Effector memory CD4-positive, alpha-beta T cell (primary cell): ENCODE data around the gene UMODL1.

Experiments used
- DNase-seq, 3 donors: peaks; one replicate each; pipeline ENCODE4 v3.0.0-alpha.2; 2020
- H3K27ac ChIP-seq: 2 replicates; pipeline ENCODE4 v1.7.0; 2013; ENCODE audit warnings: mild to moderate bottlenecking, low read length, moderate library complexity; ENCODE audit not compliant: insufficient read depth, poor library complexity, severe bottlenecking
- H3K27me3 ChIP-seq: replicated peaks from 2 replicates; pipeline ENCODE4 v1.7.0; 2013; ENCODE audit warnings: mild to moderate bottlenecking, low read length; ENCODE audit not compliant: insufficient read depth, control insufficient read depth, poor library complexity, severe bottlenecking
- H3K36me3 ChIP-seq: 2 replicates; pipeline ENCODE4 v1.7.0; 2013; ENCODE audit warnings: mild to moderate bottlenecking, low read length, moderate library complexity; ENCODE audit not compliant: control insufficient read depth, insufficient read depth
- H3K4me1 ChIP-seq: 2 replicates; pipeline ENCODE4 v1.7.0; 2013; ENCODE audit warnings: low read length, mild to moderate bottlenecking; ENCODE audit not compliant: control insufficient read depth, insufficient read depth, poor library complexity, severe bottlenecking
- H3K4me3 ChIP-seq: 2 replicates; pipeline ENCODE4 v1.7.0; 2013; ENCODE audit warnings: low read length, low read depth, mild to moderate bottlenecking; ENCODE audit not compliant: insufficient read depth, poor library complexity, severe bottlenecking
- H3K9me3 ChIP-seq: 2 replicates; pipeline ENCODE4 v1.7.0; 2013; ENCODE audit warnings: mild to moderate bottlenecking, low read length, moderate library complexity; ENCODE audit not compliant: control insufficient read depth

The UMODL1 gene

GRCh38 chr21:42142141-42142540 is 71.0 kb downstream of the UMODL1 start:
- DNase-seq: no peak
- Histone ChIP-seq H3K4me1 (no peaks in the 10 kb centered on the region), H3K9me3 (no peaks in the 10 kb centered on the region), H3K27ac (no peak overlapping the region), H3K4me3 (no peak overlapping the region), H3K36me3 (no peaks in the 10 kb centered on the region), H3K27me3 (no peaks in the 10 kb centered on the region)

DNA sequence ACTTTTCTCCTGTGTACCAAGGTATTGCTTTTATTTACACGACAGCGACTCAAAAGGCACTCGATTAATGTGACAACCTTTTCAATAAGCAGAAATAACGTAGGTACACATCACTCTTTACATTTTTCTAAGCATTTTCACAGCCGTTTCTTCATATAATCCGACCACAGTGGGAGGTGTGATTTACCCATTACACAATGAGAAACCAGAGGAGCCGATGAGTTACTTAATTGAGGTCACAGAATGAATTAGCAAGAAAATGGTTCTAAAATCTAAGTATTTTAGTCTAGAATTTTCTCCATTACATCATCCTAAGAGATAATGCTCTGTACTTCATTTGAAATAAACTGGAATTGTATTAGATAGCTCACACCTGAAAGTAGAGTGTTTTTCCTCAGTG is 71.5 kb downstream of the UMODL1 start:
- no peak for DNase-seq

GRCh38 chr21:42143111-42143510 is 72.0 kb downstream of the UMODL1 start:
- Histone ChIP-seq H3K27me3 (no peaks in the 10 kb centered on the region), H3K36me3 (no peaks in the 10 kb centered on the region), H3K27ac (no peak overlapping the region), H3K4me3 (no peak overlapping the region), H3K9me3 (no peaks in the 10 kb centered on the region), H3K4me1 (no peaks in the 10 kb centered on the region)
- DNase-seq: no peak

More for the DNA sequence above, 71.5 kb downstream of the UMODL1 start:
- H3K4me1 ChIP-seq: no peaks in the 10 kb centered on the region
- H3K27ac ChIP-seq: no peak overlapping the region
- no peaks in the 10 kb centered on the region for H3K36me3 ChIP-seq
- H3K27me3 ChIP-seq: no peaks in the 10 kb centered on the region
- no peaks in the 10 kb centered on the region for H3K9me3 ChIP-seq
- H3K4me3 ChIP-seq: no peak overlapping the region

DNA sequence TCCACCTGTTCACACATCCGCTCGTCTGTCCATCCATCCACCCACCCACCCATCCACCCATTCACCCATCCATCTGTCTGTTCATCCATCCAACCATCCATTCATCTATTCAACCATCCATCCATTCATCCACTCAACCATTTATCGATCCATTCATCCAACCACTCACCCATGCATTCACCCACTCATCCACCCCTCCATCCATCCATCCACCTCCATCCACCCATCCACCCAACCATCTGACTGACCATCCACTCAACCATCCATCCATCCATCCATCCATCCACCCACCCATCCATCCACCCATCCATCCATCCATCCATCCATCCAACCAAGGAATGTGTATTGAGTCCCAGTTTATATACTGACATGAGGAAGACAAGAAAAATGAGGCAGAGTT is 73.1 kb downstream of the UMODL1 start:
- H3K9me3 ChIP-seq: no peaks in the 10 kb centered on the region
- H3K27ac ChIP-seq: no peak overlapping the region
- no peaks in the 10 kb centered on the region for H3K36me3 ChIP-seq
- no peak for DNase-seq
- H3K4me3 ChIP-seq: no peak overlapping the region
- no peaks in the 10 kb centered on the region for H3K4me1 ChIP-seq
- no peaks in the 10 kb centered on the region for H3K27me3 ChIP-seq

DNA sequence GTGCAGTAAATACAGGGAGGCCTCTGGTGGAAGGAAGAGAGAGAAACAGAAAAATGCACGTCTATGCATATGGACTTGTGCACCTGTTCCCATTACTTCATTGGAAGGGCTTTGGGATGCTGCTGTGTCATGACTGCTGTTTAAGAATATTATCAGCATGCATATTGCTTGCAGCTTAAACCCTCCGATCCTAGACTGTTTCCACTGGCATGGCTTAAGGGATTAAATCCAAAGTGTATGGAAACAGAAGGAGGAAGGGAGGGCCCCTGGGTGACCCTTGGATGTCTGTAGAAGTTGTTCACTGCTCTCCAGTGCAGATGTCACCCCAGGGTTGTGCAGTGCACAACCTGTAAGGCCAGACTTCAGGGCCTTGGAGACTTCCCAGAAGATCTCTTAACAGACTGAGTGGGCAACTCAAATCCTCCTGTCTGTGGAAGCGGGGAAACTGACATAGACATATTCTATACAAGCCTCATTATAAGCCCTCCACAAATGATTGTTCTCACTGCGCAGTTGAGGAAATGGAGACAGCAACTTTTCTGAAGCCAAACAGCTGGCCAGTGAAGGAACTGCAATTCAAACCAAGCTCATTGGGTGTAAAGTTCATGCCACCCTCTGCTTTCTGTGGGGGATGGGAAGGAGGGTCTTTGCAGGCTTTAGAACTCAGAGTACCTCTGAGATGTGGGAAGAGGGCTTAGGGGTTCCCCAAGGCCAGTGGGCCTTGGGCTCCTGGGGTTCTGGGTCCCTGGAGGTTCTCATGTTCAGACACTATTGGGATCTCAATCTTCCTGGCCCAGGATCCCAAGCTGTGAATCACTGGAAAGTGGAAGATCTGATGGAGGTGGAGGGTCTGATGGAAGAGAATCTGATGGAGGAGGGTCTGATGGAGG is 73.8 kb downstream of the UMODL1 start:
- H3K27ac ChIP-seq: no peak overlapping the region
- H3K27me3 ChIP-seq: no peaks in the 10 kb centered on the region
- H3K9me3 ChIP-seq: no peaks in the 10 kb centered on the region
- H3K36me3 ChIP-seq: no peaks in the 10 kb centered on the region
- no peak for DNase-seq
- no peaks in the 10 kb centered on the region for H3K4me1 ChIP-seq
- H3K4me3 ChIP-seq: no peak overlapping the region

DNA sequence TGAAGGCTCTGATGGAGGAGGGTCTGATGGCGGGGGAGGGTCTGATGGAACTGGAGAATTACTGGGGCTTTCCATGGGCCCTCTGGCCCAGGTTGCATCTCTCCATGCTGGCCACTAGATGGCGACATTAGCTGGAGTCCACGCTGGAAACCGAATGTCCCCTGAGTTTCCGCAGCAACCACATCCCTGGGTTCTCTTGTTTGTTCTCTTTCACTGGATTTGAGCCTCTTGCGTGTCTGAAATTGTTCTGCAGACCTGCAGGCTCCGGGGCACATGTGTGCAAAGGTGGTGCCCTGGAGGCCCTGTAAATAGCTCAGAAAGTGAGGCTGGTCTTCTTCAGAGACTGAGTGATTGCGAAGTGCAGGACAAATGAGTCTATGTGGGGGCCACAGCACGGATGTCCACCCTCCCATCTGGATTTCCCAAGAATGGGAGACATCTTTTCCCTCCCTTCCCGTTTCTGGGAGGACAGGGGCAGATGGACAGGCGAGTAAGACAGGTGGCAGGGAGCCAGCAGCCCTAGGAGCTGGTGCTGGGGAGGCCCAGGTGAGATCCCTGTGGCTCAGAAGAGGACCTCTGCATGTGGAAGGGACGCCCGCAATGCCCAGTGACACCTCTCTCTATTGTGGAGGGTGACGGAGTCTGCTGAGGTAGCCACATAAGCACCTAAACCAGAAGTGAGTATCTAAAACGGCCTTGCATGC is 74.6 kb downstream of the UMODL1 start:
- H3K27me3 ChIP-seq: no peaks in the 10 kb centered on the region
- peak; percentile 25 to 56 (median 46) for DNase-seq
- H3K36me3 ChIP-seq: no peaks in the 10 kb centered on the region
- no peaks in the 10 kb centered on the region for H3K9me3 ChIP-seq
- H3K27ac ChIP-seq: no peak overlapping the region
- no peak overlapping the region for H3K4me3 ChIP-seq
- H3K4me1 ChIP-seq: no peaks in the 10 kb centered on the region

DNA sequence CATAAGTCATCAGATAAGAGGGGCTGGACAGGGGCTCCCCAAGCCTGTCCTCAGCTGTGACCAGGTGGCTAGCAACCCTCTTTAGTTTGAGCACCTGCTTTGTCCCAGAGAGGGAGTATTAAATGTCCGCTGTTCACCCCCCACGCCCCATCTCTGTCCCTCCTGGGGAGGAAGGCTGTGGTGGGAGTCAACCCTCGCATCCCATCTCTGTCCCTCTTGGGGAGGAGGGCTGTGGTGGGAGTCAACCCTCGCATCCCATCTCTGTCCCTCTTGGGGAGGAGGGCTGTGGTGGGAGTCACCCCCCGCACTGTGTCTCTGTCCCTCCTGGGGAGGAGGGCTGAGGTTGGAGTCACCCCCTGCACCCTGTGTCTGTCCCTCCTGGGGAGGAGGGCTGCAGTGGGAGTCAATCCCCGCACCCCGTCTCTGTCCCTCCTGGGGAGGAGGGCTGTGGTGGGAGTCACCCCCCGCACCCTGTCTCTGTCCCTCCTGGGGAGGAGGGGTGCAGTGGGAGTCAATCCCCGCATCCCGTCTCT is 75.2 kb downstream of the UMODL1 start:
- Histone ChIP-seq H3K36me3 (no peaks in the 10 kb centered on the region), H3K9me3 (no peaks in the 10 kb centered on the region), H3K27ac (no peak overlapping the region), H3K4me3 (no peak overlapping the region), H3K4me1 (no peaks in the 10 kb centered on the region), H3K27me3 (no peaks in the 10 kb centered on the region)
- DNase-seq: no peak

GRCh38 chr21:42146821-42147220 is 75.7 kb downstream of the UMODL1 start:
- no peak overlapping the region for H3K27ac ChIP-seq

DNA sequence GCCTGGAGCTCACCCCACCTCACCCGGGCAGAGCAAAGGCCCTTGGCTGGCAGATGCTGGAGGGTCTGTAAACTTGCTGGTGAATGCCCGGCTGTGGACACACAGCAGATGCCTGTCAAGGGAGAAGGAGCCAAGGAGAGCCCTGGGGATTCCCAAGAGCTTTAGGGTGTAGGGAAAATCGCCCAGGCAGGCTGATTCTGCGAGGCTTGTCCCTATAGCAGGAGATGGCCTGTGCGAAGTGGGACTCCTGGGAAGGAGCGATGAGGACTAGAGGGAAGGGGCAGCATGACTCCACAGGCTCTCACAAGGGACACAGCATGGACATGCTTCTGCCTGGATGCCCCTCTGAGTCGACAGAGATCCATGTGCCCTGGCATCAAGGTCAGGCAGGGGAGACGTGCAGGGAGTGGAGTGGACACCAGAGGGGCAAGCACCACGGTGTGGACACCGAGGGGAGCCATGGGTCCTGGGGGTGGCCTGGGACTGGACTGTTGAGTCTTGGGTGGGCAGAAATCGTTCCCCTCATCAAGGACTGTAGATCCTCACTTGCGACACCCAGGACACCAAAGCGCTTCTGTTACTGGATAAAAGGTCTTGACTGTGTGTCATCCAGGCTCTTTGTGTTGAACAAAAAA is 76.4 kb downstream of the UMODL1 start:
- no peaks in the 10 kb centered on the region for H3K36me3 ChIP-seq
- H3K4me1 ChIP-seq: no peaks in the 10 kb centered on the region
- no peak overlapping the region for H3K4me3 ChIP-seq
- no peaks in the 10 kb centered on the region for H3K27me3 ChIP-seq
- no peak overlapping the region for H3K27ac ChIP-seq
- no peak for DNase-seq
- H3K9me3 ChIP-seq: no peaks in the 10 kb centered on the region

More at GRCh38 chr21:42146821-42147220, 75.7 kb downstream of the UMODL1 start:
- H3K4me1 ChIP-seq: no peaks in the 10 kb centered on the region
- no peaks in the 10 kb centered on the region for H3K36me3 ChIP-seq
- no peak overlapping the region for H3K4me3 ChIP-seq
- no peak for DNase-seq
- H3K9me3 ChIP-seq: no peaks in the 10 kb centered on the region
- no peaks in the 10 kb centered on the region for H3K27me3 ChIP-seq
